Ovary (tissue), 3 donors: ENCODE measurements around the gene MMD2.

ENCODE experiments used
- CTCF ChIP-seq, 3 donors: fragments of 450-650 bp in 2 of 3; fragments of 200-600 bp in 1 of 3; IDR thresholded peaks; one replicate each; pipeline versions ENCODE4 v1.5.1 to v1.8.0; 2016 to 2022; ENCODE audit warnings: antibody characterized with exemption in 3 of 3, mild to moderate bottlenecking in 1 of 3
- EP300 ChIP-seq: sonication (generic); formaldehyde crosslinking; IDR thresholded peaks from one replicate; pipeline ENCODE4 v1.6.1; 2017; ENCODE audit warnings: antibody characterized with exemption
- POLR2A ChIP-seq: fragments of 450-650 bp; IDR thresholded peaks from one replicate; pipeline ENCODE4 v1.6.1; 2017; ENCODE audit warnings: antibody characterized with exemption, mild to moderate bottlenecking, moderate library complexity
- donor health status: DM: no; HTN: no; CAD: no.

- no peak for TF ChIP-seq CTCF (IDR thresholded peaks at IDR 0.05)
- TF ChIP-seq POLR2A, result no peak
- TF ChIP-seq EP300, result no peak
Measured at GRCh38 chr7:4965295-4966022, 6.5 kb upstream of the MMD2 start.
